HEK293 (cell line): ENCODE data around the gene RTRAF.
A peak's percentile ranks its signal among the peaks of the same experiment; 100 is the strongest.

Source experiments
- CTCF ChIA-PET: fragments of 350-600 bp; formaldehyde crosslinking; extraction: SDS; loops from one replicate; lab custom pipeline; 2021; ENCODE audit warnings: antibody characterized with exemption; lab: Yijun Ruan, JAX
- POLR2A ChIA-PET: fragments of 300-600 bp; formaldehyde crosslinking; extraction: SDS; loops from one replicate; lab custom pipeline; 2020; ENCODE audit warnings: antibody characterized with exemption, inconsistent platforms; lab: Yijun Ruan, JAX
- H3K27ac ChIP-seq: fragments of 200-500 bp; sonication (Bioruptor generic); 2 replicates; pipeline ENCODE4 v1.5.1; 2014; ENCODE audit warnings: low read depth, low read length, control low read depth, inconsistent platforms; ENCODE audit errors: extremely low read depth
- H3K36me3 ChIP-seq, 2 experiments: fragments of 200-500 bp in 1 of 2; sonication (Bioruptor generic) in 1 of 2; 1 replicate in 1 of 2; 2 replicates in 1 of 2; pipeline ENCODE4 v1.5.1; 2014 to 2017; ENCODE audit warnings: inconsistent platforms in 2 of 2, low read length in 2 of 2; ENCODE audit not compliant: control insufficient read depth in 2 of 2, insufficient read depth in 1 of 2
- H3K4me1 ChIP-seq: fragments of 200-500 bp; sonication (Bioruptor generic); 2 replicates; pipeline ENCODE4 v1.5.1; 2014; ENCODE audit warnings: mild to moderate bottlenecking, low read length, inconsistent platforms; ENCODE audit not compliant: control insufficient read depth, insufficient read depth
- H3K4me3 ChIP-seq: 2 replicates; pipeline ENCODE4 v1.5.1; 2011; ENCODE audit warnings: low read depth, mild to moderate bottlenecking, control low read depth, low read length, moderate library complexity
- H3K9me3 ChIP-seq: fragments of 200-500 bp; sonication (Bioruptor generic); 2 replicates; pipeline ENCODE4 v1.5.1; 2014; ENCODE audit warnings: low read depth, low read length, inconsistent platforms; ENCODE audit not compliant: control insufficient read depth, insufficient read depth
- BCL6B ChIP-seq: fragments of 450-650 bp; formaldehyde crosslinking; IDR thresholded peaks from 2 replicates; pipeline ENCODE4 v1.5.1; 2017; ENCODE audit warnings: missing biosample characterization, missing genetic modification characterization
- CTCF ChIP-seq: fragments of 450-650 bp; formaldehyde crosslinking; IDR thresholded peaks from 2 replicates; pipeline ENCODE4 v1.5.1; 2016; ENCODE audit warnings: missing biosample characterization, missing genetic modification characterization
- KLF1 ChIP-seq: fragments of 450-650 bp; formaldehyde crosslinking; IDR thresholded peaks from 2 replicates; pipeline ENCODE4 v1.5.1; 2016; ENCODE audit warnings: missing biosample characterization, missing genetic modification characterization
- SCRT1 ChIP-seq: fragments of 450-650 bp; formaldehyde crosslinking; IDR thresholded peaks from 2 replicates; pipeline ENCODE4 v1.5.1; 2016; ENCODE audit warnings: missing biosample characterization, missing genetic modification characterization, borderline replicate concordance
- ZBTB11 ChIP-seq: fragments of 450-650 bp; formaldehyde crosslinking; conservative IDR thresholded peaks from 2 replicates; pipeline ENCODE4 v1.5.1; 2016; ENCODE audit warnings: low read depth, missing biosample characterization, missing genetic modification characterization
- ZIC2 ChIP-seq: fragments of 450-650 bp; formaldehyde crosslinking; IDR thresholded peaks from 2 replicates; pipeline ENCODE4 v1.5.1; 2016; ENCODE audit warnings: missing biosample characterization, missing genetic modification characterization
- ZNF138 ChIP-seq: fragments of 450-650 bp; formaldehyde crosslinking; IDR thresholded peaks from 2 replicates; pipeline ENCODE4 v1.5.1; 2016; ENCODE audit warnings: missing biosample characterization, missing genetic modification characterization, borderline replicate concordance
- ZNF248 ChIP-seq: fragments of 450-650 bp; formaldehyde crosslinking; IDR thresholded peaks from 2 replicates; pipeline ENCODE4 v1.5.1; 2017; ENCODE audit warnings: missing biosample characterization, missing genetic modification characterization
- ZNF350 ChIP-seq: fragments of 450-650 bp; formaldehyde crosslinking; IDR thresholded peaks from 2 replicates; pipeline ENCODE4 v1.5.0; 2017; ENCODE audit warnings: missing biosample characterization, mild to moderate bottlenecking, missing genetic modification characterization
- ZNF398 ChIP-seq: fragments of 450-650 bp; formaldehyde crosslinking; IDR thresholded peaks from 2 replicates; pipeline ENCODE4 v1.5.1; 2017; ENCODE audit warnings: missing biosample characterization, missing genetic modification characterization
- ZNF404 ChIP-seq: fragments of 450-650 bp; formaldehyde crosslinking; IDR thresholded peaks from 2 replicates; pipeline ENCODE4 v1.5.1; 2017; ENCODE audit warnings: missing biosample characterization, missing genetic modification characterization
- ZNF623 ChIP-seq: fragments of 450-650 bp; formaldehyde crosslinking; IDR thresholded peaks from 2 replicates; pipeline ENCODE4 v1.5.1; 2016; ENCODE audit warnings: missing biosample characterization, missing genetic modification characterization
- ZNF624 ChIP-seq: fragments of 450-650 bp; formaldehyde crosslinking; IDR thresholded peaks from 2 replicates; pipeline ENCODE4 v1.5.1; 2017; ENCODE audit warnings: missing biosample characterization, missing genetic modification characterization
- ZNF837 ChIP-seq: fragments of 450-650 bp; formaldehyde crosslinking; IDR thresholded peaks from 2 replicates; pipeline ENCODE4 v1.5.1; 2016; ENCODE audit warnings: missing biosample characterization, missing genetic modification characterization

Gene RTRAF

GRCh38 chr14:52015411-52016030 is 26.2 kb downstream of the RTRAF start:
- TF ChIP-seq BCL6B (no peak), CTCF (tag by site-specific recombination) (peak; percentile 37)
- ChIA-PET CTCF (interaction anchor here (1.0 to 1.8 kb wide), 5 partner anchors 9 to 116 kb away, joined by 3 to 7 read pairs (median 4); no protein-coding TSS in a partner anchor), POLR2A (no interaction called here)
- peaks cover 8 to 28% of the 10 kb centered on the region in 2 experiments; a peak in 1 of 3 replicates for H3K36me3 ChIP-seq
- no peaks in the 10 kb centered on the region for H3K9me3 ChIP-seq
- H3K4me3 ChIP-seq: no peak overlapping the region
- no peak overlapping the region for H3K27ac ChIP-seq
- H3K4me1 ChIP-seq: no peaks in the 10 kb centered on the region

- Histone ChIP-seq H3K27ac (no peak overlapping the region), H3K36me3 (peaks cover 0 to 10% of the 10 kb centered on the region in 2 experiments; a peak in 1 of 3 replicates), H3K4me3 (no peak overlapping the region), H3K9me3 (no peaks in the 10 kb centered on the region), H3K4me1 (no peaks in the 10 kb centered on the region)
- ChIA-PET POLR2A (no interaction called here), CTCF (interaction anchor here (0.6 kb wide), 1 partner anchor 72 kb away, joined by 3 read pairs; no protein-coding TSS in a partner anchor)
- TF ChIP-seq KLF1: peak; percentile 42
- no peak for TF ChIP-seq ZNF138 (tag by site-specific recombination)
- TF ChIP-seq, all 188 proteins: peak for 1
Observed at GRCh38 chr14:52018252-52018651, 28.9 kb downstream of the RTRAF start.

GRCh38 chr14:52018970-52019369 is 29.6 kb downstream of the RTRAF start:
- CTCF ChIA-PET: interaction anchor here (0.6 kb wide), 1 partner anchor 1312 kb away, joined by 3 read pairs; no protein-coding TSS in a partner anchor
- Histone ChIP-seq H3K27ac (no peak overlapping the region), H3K36me3 (peaks cover 0 to 10% of the 10 kb centered on the region in 2 experiments; a peak in 1 of 3 replicates), H3K4me3 (no peak overlapping the region), H3K9me3 (no peaks in the 10 kb centered on the region), H3K4me1 (no peaks in the 10 kb centered on the region)
- no peak for TF ChIP-seq ZNF350 (tag by site-specific recombination)
- POLR2A ChIA-PET: no interaction called here

- no peaks in the 10 kb centered on the region for H3K9me3 ChIP-seq
- H3K4me1 ChIP-seq: no peaks in the 10 kb centered on the region
- no peak for TF ChIP-seq ZNF404 (tag by site-specific recombination)
- TF ChIP-seq KLF1: no peak
- TF ChIP-seq ZNF837: no peak
- TF ChIP-seq ZNF248 (tag by site-specific recombination): no peak
- TF ChIP-seq ZNF624 (tag by site-specific recombination): no peak
- no peak for TF ChIP-seq ZIC2 (tag by site-specific recombination)
- TF ChIP-seq ZNF398: no peak
- TF ChIP-seq ZBTB11 (tag by site-specific recombination): no peak
- TF ChIP-seq SCRT1 (tag by site-specific recombination): no peak
- TF ChIP-seq ZNF623: no peak
- H3K4me3 ChIP-seq: no peak overlapping the region
- ChIA-PET POLR2A (no interaction called here), CTCF (interaction anchor here (0.9 kb wide), 1 partner anchor 23 kb away, joined by 3 read pairs; no protein-coding TSS in a partner anchor)
- no peak overlapping the region for H3K27ac ChIP-seq
- peaks cover 0 to 10% of the 10 kb centered on the region in 2 experiments; a peak in 1 of 3 replicates for H3K36me3 ChIP-seq
Observed at GRCh38 chr14:52020161-52020714, 30.9 kb downstream of the RTRAF start.
